HepG2 (cell line): ENCODE measurements around the gene BRPF1. TPM values are rescaled to one million over a fixed set of nuclear protein-coding genes. Genes with fewer than 3 reads are reported as not detected.

Experiments used
- ARID5B ChIP-seq: IDR thresholded peaks from 2 replicates; pipeline ENCODE4 v1.4.0; 2020; ENCODE audit warnings: mild to moderate bottlenecking, missing genetic modification reagents
- DMAP1 ChIP-seq: IDR thresholded peaks from 2 replicates; pipeline ENCODE4 v1.6.1; 2016
- DNMT3B ChIP-seq: conservative IDR thresholded peaks from 2 replicates; pipeline ENCODE4 v1.6.1; 2016; ENCODE audit warnings: missing biosample characterization, control low read depth
- E2F1 ChIP-seq: sonication (generic); formaldehyde crosslinking; IDR thresholded peaks from 2 replicates; pipeline ENCODE4 v1.5.0; 2020; ENCODE audit warnings: missing genetic modification reagents
- HMG20B ChIP-seq: conservative IDR thresholded peaks from 2 replicates; pipeline ENCODE4 v1.6.1; 2016; ENCODE audit warnings: missing genetic modification reagents, missing compliant biosample characterization
- KLF9 ChIP-seq: IDR thresholded peaks from 2 replicates; pipeline ENCODE4 v1.6.1; 2016; ENCODE audit warnings: low read depth
- MTERF4 ChIP-seq: sonication (generic); formaldehyde crosslinking; IDR thresholded peaks from 2 replicates; pipeline ENCODE4 v1.8.0; 2023; ENCODE audit warnings: mild to moderate bottlenecking, missing genetic modification reagents
- PAF1 ChIP-seq: IDR thresholded peaks from 2 replicates; pipeline ENCODE4 v1.6.1; 2016; ENCODE audit warnings: missing genetic modification reagents, missing compliant biosample characterization
- RARA ChIP-seq: IDR thresholded peaks from 2 replicates; pipeline ENCODE4 v1.6.1; 2016; ENCODE audit warnings: missing genetic modification reagents, missing compliant biosample characterization
- RARG ChIP-seq: sonication (generic); formaldehyde crosslinking; IDR thresholded peaks from 2 replicates; pipeline ENCODE4 v1.4.0; 2020; ENCODE audit warnings: low read depth, mild to moderate bottlenecking, missing genetic modification reagents
- RNF219 ChIP-seq: sonication (generic); formaldehyde crosslinking; IDR thresholded peaks from 2 replicates; pipeline ENCODE4 v1.5.0; 2020; ENCODE audit warnings: mild to moderate bottlenecking, missing genetic modification reagents
- SIX1 ChIP-seq: sonication (generic); formaldehyde crosslinking; IDR thresholded peaks from 2 replicates; pipeline ENCODE4 v1.4.0; 2020; ENCODE audit warnings: missing genetic modification reagents, borderline replicate concordance
- SOX5 ChIP-seq: IDR thresholded peaks from 2 replicates; pipeline ENCODE4 v1.6.1; 2016; ENCODE audit warnings: borderline replicate concordance
- ZBTB44 ChIP-seq: sonication (generic); formaldehyde crosslinking; IDR thresholded peaks from 2 replicates; pipeline ENCODE4 v1.4.0; 2020; ENCODE audit warnings: missing genetic modification reagents
- ZNF256 ChIP-seq: sonication (generic); formaldehyde crosslinking; conservative IDR thresholded peaks from 2 replicates; pipeline ENCODE4 v1.4.0; 2020; ENCODE audit warnings: missing genetic modification reagents
- ZNF639 ChIP-seq: conservative IDR thresholded peaks from 2 replicates; pipeline ENCODE4 v1.6.1; 2018; ENCODE audit warnings: missing genetic modification reagents
- ZNF720 ChIP-seq: sonication (generic); formaldehyde crosslinking; IDR thresholded peaks from 2 replicates; pipeline ENCODE4 v1.4.0; 2020; ENCODE audit warnings: missing genetic modification reagents
- polyA plus RNA-seq, 8 experiments: library from polyadenylated mRNA; depleted of rRNA in 3 of 8; stranded (reverse) in 7 of 8; unstranded in 1 of 8; fragments of >200 nt; fragmentation: Illumina TruSeq in 4 of 8; extraction: Trizol in 4 of 8; gene quantifications; 2 replicates each; pipeline versions ENCODE4 v1.2.1 to v1.2.3, GENCODE V29; 2011 to 2016; ENCODE audit warnings: low read depth in 4 of 8, missing spikeins in 1 of 8, mixed read lengths in 1 of 8; ENCODE audit not compliant: insufficient read depth in 1 of 8
- total RNA-seq, 5 experiments: library from RNA; depleted of rRNA; stranded (reverse); fragments of >200 nt; fragmentation: Illumina TruSeq; extraction: Trizol; gene quantifications; 2 replicates each; pipeline ENCODE4 v1.2.3, GENCODE V29; 2016; ENCODE audit warnings: low read depth in 1 of 5

The BRPF1 gene
- total and polyA plus RNA-seq, 2 of the 13 experiments (the other 11 are each of a cell fraction or from before 2014, with no cell fraction given), result 7.3 to 10.0 TPM

GRCh38 chr3:9704347-9705322 lies 26.9 kb upstream of the BRPF1 start (continued):
- no peak for TF ChIP-seq E2F1 (CRISPR knock-in tag)
- TF ChIP-seq ZNF256 (CRISPR knock-in tag), result 0 out of 2 replicates have a peak, but pooled peaks have one; percentile 79
- peak; percentile 52; the same call in 1 of the 2 replicates for TF ChIP-seq ARID5B (CRISPR knock-in tag)
- no peak for TF ChIP-seq RARG (CRISPR knock-in tag)
- TF ChIP-seq KLF9 (CRISPR knock-in tag), result no peak
- peak; percentile 49; the same call in 1 of the 2 replicates for TF ChIP-seq ZNF720 (CRISPR knock-in tag)
- TF ChIP-seq RNF219 (CRISPR knock-in tag), result no peak
- no peak for TF ChIP-seq SOX5 (CRISPR knock-in tag)
- no peak for TF ChIP-seq PAF1 (CRISPR knock-in tag)
- TF ChIP-seq DMAP1 (CRISPR knock-in tag), result no peak
- peak; percentile 98 for TF ChIP-seq ZBTB44
- TF ChIP-seq HMG20B (CRISPR knock-in tag), result peak; percentile 82
- peak; percentile 65 for TF ChIP-seq RARA (CRISPR knock-in tag)
- 0 out of 2 replicates have a peak, but pooled peaks have one; percentile 21 for TF ChIP-seq SIX1
- 0 out of 2 replicates have a peak, but pooled peaks have one; percentile 69 for TF ChIP-seq DNMT3B (CRISPR knock-in tag)
- peak; percentile 66; the same call in 1 of the 2 replicates for TF ChIP-seq ZNF639 (CRISPR knock-in tag)
- TF ChIP-seq MTERF4 (CRISPR knock-in tag), result 0 out of 2 replicates have a peak, but pooled peaks have one; percentile 49
